Measurements from ENCODE around the gene PSMC5.
"Not testable (repeated sequence)": the region's sequence is repeated elsewhere in the genome, so short reads cannot be mapped to it uniquely, and the experiment has no call there.

Gene PSMC5

DNA sequence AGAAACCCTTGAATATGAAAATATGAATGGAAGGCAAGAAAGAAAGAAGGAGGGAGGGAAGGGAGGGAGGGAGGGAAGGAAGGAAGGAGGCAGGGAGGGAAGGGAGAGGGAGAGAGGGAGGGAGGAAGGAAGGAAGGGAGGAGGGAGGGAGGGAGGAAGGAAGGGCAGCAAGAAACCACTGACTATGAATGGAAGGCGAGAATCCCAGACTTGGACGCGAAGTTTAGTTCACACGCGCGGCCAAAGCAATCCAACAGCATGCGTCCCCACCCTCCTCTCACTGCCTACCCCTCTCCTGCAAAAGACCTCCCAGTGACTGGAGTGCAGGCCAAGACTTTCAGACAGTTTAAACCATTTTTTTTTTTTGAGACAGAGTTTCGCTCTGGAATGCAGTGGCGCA lies 23.2 kb downstream of the PSMC5 start:
- TF ChIP-seq CTCF (conservative IDR thresholded peaks at IDR 0.05; ENCODE audit: low read depth, low read length) = no peak
- H3K4me3 ChIP-seq (ENCODE audit: low read depth, low read length) = no peak overlapping the region
- DNase-seq (ENCODE audit: low read depth) = no peak

- DNase-seq (ENCODE audit: low read depth) = no peak
- H3K4me3 ChIP-seq (ENCODE audit: low read depth, low read length) = no peak overlapping the region
- TF ChIP-seq CTCF (conservative IDR thresholded peaks at IDR 0.05; ENCODE audit: low read depth, low read length) = no peak
Observed at GRCh38 chr17:63853260-63853659, 26.0 kb downstream of the PSMC5 start.

DNA sequence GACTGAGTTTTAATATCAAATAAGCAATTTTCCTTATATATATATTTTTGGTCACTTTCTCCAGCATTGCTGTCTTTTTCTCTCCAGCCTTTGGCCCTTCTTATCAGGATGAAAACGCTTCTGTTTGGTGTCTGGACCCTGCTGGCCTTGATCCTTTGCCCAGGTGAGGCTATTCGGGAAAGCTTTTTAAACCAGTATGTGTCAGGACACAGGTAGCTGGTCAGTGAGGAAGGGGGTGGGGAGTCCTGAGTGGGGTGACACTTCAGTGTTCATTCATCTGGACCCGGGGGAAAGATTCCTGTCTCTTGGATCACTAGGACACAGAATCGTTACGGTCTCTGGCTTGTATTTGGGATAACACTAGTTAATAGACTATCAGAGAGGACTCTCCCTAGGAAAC lies 27.5 kb downstream of the PSMC5 start:
- no peak for DNase-seq (ENCODE audit: low read depth)
- no peak for TF ChIP-seq CTCF (conservative IDR thresholded peaks at IDR 0.05; ENCODE audit: low read depth, low read length)
- H3K4me3 ChIP-seq (ENCODE audit: low read depth, low read length) = no peak overlapping the region

DNA sequence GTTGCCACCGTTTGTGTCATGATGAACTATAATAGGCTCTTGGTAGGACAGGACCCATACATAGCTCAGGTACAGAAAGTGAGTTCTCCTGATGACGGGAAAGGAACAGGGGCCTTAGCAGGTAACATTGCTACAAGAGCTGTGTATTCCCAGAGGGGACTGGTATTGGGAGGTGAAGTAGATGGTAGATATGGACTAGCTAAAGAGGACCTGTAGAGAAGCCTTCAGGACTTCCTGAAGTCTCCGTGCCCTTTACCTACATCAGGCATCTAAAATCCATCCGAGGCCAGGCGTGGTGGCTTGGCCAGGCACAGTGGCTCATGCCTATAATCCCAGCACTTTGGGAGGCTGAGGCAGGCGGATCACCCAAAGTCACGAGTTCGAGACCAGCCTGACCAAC lies 28.0 kb downstream of the PSMC5 start:
- DNase-seq (ENCODE audit: low read depth) = no peak
- no peak for TF ChIP-seq CTCF (conservative IDR thresholded peaks at IDR 0.05; ENCODE audit: low read depth, low read length)
- H3K4me3 ChIP-seq (ENCODE audit: low read depth, low read length) = no peak overlapping the region

GRCh38 chr17:63856425-63856824 lies 29.2 kb downstream of the PSMC5 start:
- not testable (repeated sequence) for H3K4me3 ChIP-seq (ENCODE audit: low read depth, low read length); DNase-seq (ENCODE audit: low read depth)

- no peak for DNase-seq (ENCODE audit: low read depth)
- H3K4me3 ChIP-seq (ENCODE audit: low read depth, low read length) = no peak overlapping the region
- TF ChIP-seq CTCF (conservative IDR thresholded peaks at IDR 0.05; ENCODE audit: low read depth, low read length) = no peak
Observed at GRCh38 chr17:63859257-63859656, 32.0 kb downstream of the PSMC5 start.

DNA sequence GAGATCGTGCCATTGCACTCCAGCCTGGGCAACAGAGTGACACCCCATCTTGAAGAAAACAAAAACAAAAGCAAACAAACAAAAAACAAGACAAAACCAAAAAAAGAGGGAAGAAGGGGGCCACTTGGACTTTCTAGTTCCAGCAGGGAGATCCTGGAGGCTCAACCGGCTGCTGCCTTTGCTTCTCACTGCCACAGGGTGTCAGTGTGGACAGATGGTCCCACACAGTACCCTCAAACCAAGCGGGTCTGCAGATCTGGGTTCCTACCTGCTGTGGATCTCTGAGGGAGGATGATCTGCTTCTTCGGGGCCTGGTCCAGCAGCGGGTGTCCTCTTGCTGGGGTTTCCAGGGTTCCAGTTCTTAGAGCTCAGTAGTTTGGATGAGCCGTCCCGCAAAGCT lies 39.4 kb downstream of the PSMC5 start:
- peak; percentile 20 for DNase-seq (ENCODE audit: low read depth)
- H3K4me3 ChIP-seq (ENCODE audit: low read depth, low read length) = not testable (repeated sequence)
- peak; percentile 43 for TF ChIP-seq CTCF (conservative IDR thresholded peaks at IDR 0.05; ENCODE audit: low read depth, low read length)

Data from choroid plexus epithelial cell (primary cell).